Stomach (tissue), 4 donors: ENCODE data around the gene RRP1.

Source experiments
- CTCF ChIP-seq, 7 experiments: fragments of 450-650 bp in 4 of 7; fragments of 200-600 bp in 3 of 7; sonication (generic) in 3 of 7; IDR thresholded peaks; one replicate each; pipeline ENCODE4 v1.5.1; 2016 to 2019; ENCODE audit warnings: antibody characterized with exemption in 7 of 7, control low read depth in 2 of 7, mild to moderate bottlenecking in 1 of 7
- EP300 ChIP-seq: sonication (generic); formaldehyde crosslinking; IDR thresholded peaks from one replicate; pipeline ENCODE4 v1.6.1; 2017; ENCODE audit warnings: antibody characterized with exemption
- POLR2A ChIP-seq, 4 donors: fragments of 450-650 bp; IDR thresholded peaks; one replicate each; pipeline ENCODE4 v1.6.1; 2016; ENCODE audit warnings: antibody characterized with exemption in 4 of 4, control low read depth in 2 of 4, mild to moderate bottlenecking in 1 of 4, moderate library complexity in 1 of 4
- POLR2AphosphoS5 ChIP-seq, 3 donors: sonication (generic); formaldehyde crosslinking; IDR thresholded peaks; one replicate each; pipeline ENCODE4 v1.6.1; 2016; ENCODE audit warnings: antibody characterized with exemption in 3 of 3

- TF ChIP-seq CTCF (IDR thresholded peaks at IDR 0.05) (no peak), EP300 (no peak), POLR2AphosphoS5 (IDR thresholded peaks at IDR 0.05) (no peak), POLR2A (IDR thresholded peaks at IDR 0.05) (no peak)
These were observed 28.9 kb upstream of the RRP1 start for GRCh38 chr21:43760391-43760958.
